HepG2 (cell line): ENCODE results near the gene OAS2. TPM values are rescaled to one million over a fixed set of nuclear protein-coding genes. Genes with fewer than 3 reads are reported as not detected.

ENCODE experiments used
- ADNP ChIP-seq: sonication (generic); formaldehyde crosslinking; IDR thresholded peaks from 2 replicates; pipeline ENCODE4 v1.4.0; 2020; ENCODE audit warnings: missing genetic modification reagents
- CTCF ChIP-seq: sonication (generic); formaldehyde crosslinking; IDR thresholded peaks from 2 replicates; pipeline ENCODE4 v1.5.0; 2020; ENCODE audit warnings: mild to moderate bottlenecking, missing genetic modification reagents, moderate library complexity
- GATAD2A ChIP-seq: IDR thresholded peaks from 2 replicates; pipeline ENCODE4 v1.6.1; 2016
- HNRNPK ChIP-seq: fragments of 200-400 bp; formaldehyde crosslinking; IDR thresholded peaks from 2 replicates; pipeline ENCODE4 v1.6.1; 2018; ENCODE audit warnings: low read length, low read depth, moderate library complexity, mild to moderate bottlenecking; ENCODE audit not compliant: poor library complexity, severe bottlenecking
- KLF12 ChIP-seq: sonication (generic); formaldehyde crosslinking; IDR thresholded peaks from 2 replicates; pipeline ENCODE4 v1.4.0; 2020; ENCODE audit warnings: missing genetic modification reagents, borderline replicate concordance
- MAX ChIP-seq: IDR thresholded peaks from 2 replicates; pipeline ENCODE4 v1.6.1; 2012; ENCODE audit warnings: inconsistent platforms
- MXD4 ChIP-seq: IDR thresholded peaks from 2 replicates; pipeline ENCODE4 v1.6.1; 2016; ENCODE audit warnings: mild to moderate bottlenecking, missing biosample characterization, missing genetic modification reagents
- PCBP2 ChIP-seq: fragments of 200-400 bp; formaldehyde crosslinking; optimal IDR thresholded peaks from 2 replicates; pipeline ENCODE3; 2018; ENCODE audit warnings: low read length, low read depth; ENCODE audit not compliant: poor library complexity, severe bottlenecking
- PPARG ChIP-seq: conservative IDR thresholded peaks from 2 replicates; pipeline ENCODE4 v1.6.1; 2016; ENCODE audit warnings: missing biosample characterization, missing genetic modification reagents
- PTBP1 ChIP-seq: fragments of 200-400 bp; formaldehyde crosslinking; IDR thresholded peaks from 2 replicates; pipeline ENCODE4 v1.6.1; 2018; ENCODE audit warnings: low read length, low read depth; ENCODE audit not compliant: poor library complexity, severe bottlenecking
- RAD21 ChIP-seq: fragments of 450-650 bp; formaldehyde crosslinking; IDR thresholded peaks from 2 replicates; pipeline ENCODE4 v1.5.0; 2020; ENCODE audit warnings: mild to moderate bottlenecking
- RBAK ChIP-seq: sonication (generic); formaldehyde crosslinking; IDR thresholded peaks from 2 replicates; pipeline ENCODE4 v1.5.1; 2020; ENCODE audit warnings: mild to moderate bottlenecking, missing genetic modification reagents
- SMC3 ChIP-seq: IDR thresholded peaks from 2 replicates; pipeline ENCODE4 v1.6.1; 2011; ENCODE audit warnings: low read length, improper control_type of control experiment
- SMYD3 ChIP-seq: sonication (generic); formaldehyde crosslinking; IDR thresholded peaks from 2 replicates; pipeline ENCODE4 v1.8.1; 2023; ENCODE audit warnings: mild to moderate bottlenecking, missing genetic modification reagents
- TSC22D2 ChIP-seq: sonication (generic); formaldehyde crosslinking; IDR thresholded peaks from 2 replicates; pipeline ENCODE4 v1.5.1; 2020; ENCODE audit warnings: missing genetic modification reagents, mild to moderate bottlenecking, borderline replicate concordance
- XRCC5 ChIP-seq: fragments of 200-400 bp; formaldehyde crosslinking; optimal IDR thresholded peaks from 2 replicates; pipeline ENCODE3; 2017; ENCODE audit warnings: mild to moderate bottlenecking, low read length
- ZBTB49 ChIP-seq: sonication (generic); formaldehyde crosslinking; IDR thresholded peaks from 2 replicates; pipeline ENCODE4 v1.4.0; 2020; ENCODE audit warnings: missing genetic modification reagents, borderline replicate concordance
- ZC3H13 ChIP-seq: sonication (generic); formaldehyde crosslinking; IDR thresholded peaks from 2 replicates; pipeline ENCODE4 v1.8.1; 2023; ENCODE audit warnings: mild to moderate bottlenecking, missing genetic modification reagents, moderate library complexity
- ZNF280D ChIP-seq: sonication (generic); formaldehyde crosslinking; IDR thresholded peaks from 2 replicates; pipeline ENCODE4 v1.5.1; 2020; ENCODE audit warnings: mild to moderate bottlenecking, missing genetic modification reagents
- ZNF570 ChIP-seq: sonication (generic); formaldehyde crosslinking; IDR thresholded peaks from 2 replicates; pipeline ENCODE4 v1.4.0; 2020; ENCODE audit warnings: mild to moderate bottlenecking, missing genetic modification reagents, borderline replicate concordance
- ZNF709 ChIP-seq: sonication (generic); formaldehyde crosslinking; IDR thresholded peaks from 2 replicates; pipeline ENCODE4 v1.5.0; 2020; ENCODE audit warnings: mild to moderate bottlenecking, missing genetic modification reagents
- ZNF782 ChIP-seq: sonication (generic); formaldehyde crosslinking; IDR thresholded peaks from 2 replicates; pipeline ENCODE4 v1.4.0; 2020; ENCODE audit warnings: missing genetic modification reagents, mild to moderate bottlenecking, borderline replicate concordance
- polyA plus RNA-seq, 8 experiments: library from polyadenylated mRNA; depleted of rRNA in 3 of 8; stranded (reverse) in 7 of 8; unstranded in 1 of 8; fragments of >200 nt; fragmentation: Illumina TruSeq in 4 of 8; extraction: Trizol in 4 of 8; gene quantifications; 2 replicates each; pipeline versions ENCODE4 v1.2.1 to v1.2.3, GENCODE V29; 2011 to 2016; ENCODE audit warnings: low read depth in 4 of 8, missing spikeins in 1 of 8, mixed read lengths in 1 of 8; ENCODE audit not compliant: insufficient read depth in 1 of 8
- total RNA-seq, 5 experiments: library from RNA; depleted of rRNA; stranded (reverse); fragments of >200 nt; fragmentation: Illumina TruSeq; extraction: Trizol; gene quantifications; 2 replicates each; pipeline ENCODE4 v1.2.3, GENCODE V29; 2016; ENCODE audit warnings: low read depth in 1 of 5

Gene OAS2
- total and polyA plus RNA-seq, 2 of the 13 experiments (the other 11 are each of a cell fraction or from before 2014, with no cell fraction given), result 0.05 to 0.24 TPM

GRCh38 chr12:112992541-112993398 is 14.5 kb downstream of the OAS2 start (continued):
- no peak for TF ChIP-seq ZNF280D (CRISPR knock-in tag)
- TF ChIP-seq PPARG (CRISPR knock-in tag), result 0 out of 2 replicates have a peak, but pooled peaks have one; percentile 19
- no peak for TF ChIP-seq MAX
- TF ChIP-seq CTCF (CRISPR knock-in tag), result peak; percentile 85
- peak; percentile 88 for TF ChIP-seq SMC3
- peak; percentile 49 for TF ChIP-seq PCBP2
- TF ChIP-seq KLF12 (CRISPR knock-in tag), result no peak
- TF ChIP-seq MXD4 (CRISPR knock-in tag), result no peak
- peak; percentile 72 for TF ChIP-seq RAD21
- no peak for TF ChIP-seq ZC3H13 (CRISPR knock-in tag)
- peak; percentile 63; the same call in 1 of the 2 replicates for TF ChIP-seq ADNP (CRISPR knock-in tag)
- TF ChIP-seq ZNF782 (CRISPR knock-in tag), result no peak
- TF ChIP-seq ZNF570 (CRISPR knock-in tag), result no peak
- no peak for TF ChIP-seq PTBP1
- TF ChIP-seq HNRNPK, result peak; percentile 6
- TF ChIP-seq GATAD2A (CRISPR knock-in tag), result no peak
- peak; percentile 36; the same call in 1 of the 2 replicates for TF ChIP-seq TSC22D2
- TF ChIP-seq ZNF709 (CRISPR knock-in tag), result no peak
- TF ChIP-seq XRCC5, result peak; percentile 94
- no peak for TF ChIP-seq RBAK (CRISPR knock-in tag)
- TF ChIP-seq ZBTB49 (CRISPR knock-in tag), result no peak
- no peak for TF ChIP-seq SMYD3
